GM21515 (cell line): ENCODE data around the gene IQCK.
"Not testable (repeated sequence)": the region's sequence is repeated elsewhere in the genome, so short reads cannot be mapped to it uniquely, and the experiment has no call there.

Experiments
- ATAC-seq: cut with Tn5 transposase; IDR thresholded peaks from one replicate; pipeline ENCODE4 v1.9.1; 2021; ENCODE audit not compliant: unreplicated experiment

IQCK gene

DNA sequence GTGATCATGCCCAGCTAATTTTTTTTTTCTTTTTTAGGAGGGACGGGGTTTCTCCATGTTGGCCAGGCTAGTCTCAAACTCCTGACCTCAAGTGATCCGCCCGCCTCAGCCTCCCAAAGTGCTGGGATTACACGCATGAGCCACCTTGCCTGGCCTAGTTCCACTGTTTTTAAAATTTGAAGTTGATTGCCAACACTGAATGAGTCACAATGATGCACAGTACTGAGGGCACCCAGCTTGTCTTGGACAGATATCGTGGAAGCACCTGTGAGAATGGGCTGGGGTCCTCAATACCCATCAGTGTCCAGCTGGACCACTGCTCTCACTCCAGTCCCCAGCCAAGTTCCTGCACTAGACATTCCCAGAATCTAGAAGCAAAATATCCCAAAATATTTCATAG, 2.5 kb upstream of the IQCK start:
- no peak for ATAC-seq

DNA sequence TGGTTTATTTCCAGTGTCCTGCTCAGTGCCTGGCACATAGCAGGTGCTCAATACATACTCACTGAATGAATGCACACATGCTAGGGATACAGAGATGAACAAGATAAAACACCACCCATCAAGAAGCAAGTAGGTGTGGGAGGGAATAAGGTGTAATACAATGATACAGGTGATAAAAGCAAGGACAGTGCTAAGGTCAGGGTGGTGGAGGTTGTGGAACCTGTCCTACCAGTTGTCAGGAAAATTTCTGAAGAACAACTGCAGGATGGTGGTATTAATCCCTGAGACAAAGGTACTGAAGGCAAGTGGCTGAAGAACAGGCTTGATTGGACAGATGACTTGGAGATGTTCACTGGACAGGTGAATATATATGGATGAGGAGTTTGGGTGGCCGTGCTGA, 1.9 kb upstream of the IQCK start:
- no peak for ATAC-seq

DNA sequence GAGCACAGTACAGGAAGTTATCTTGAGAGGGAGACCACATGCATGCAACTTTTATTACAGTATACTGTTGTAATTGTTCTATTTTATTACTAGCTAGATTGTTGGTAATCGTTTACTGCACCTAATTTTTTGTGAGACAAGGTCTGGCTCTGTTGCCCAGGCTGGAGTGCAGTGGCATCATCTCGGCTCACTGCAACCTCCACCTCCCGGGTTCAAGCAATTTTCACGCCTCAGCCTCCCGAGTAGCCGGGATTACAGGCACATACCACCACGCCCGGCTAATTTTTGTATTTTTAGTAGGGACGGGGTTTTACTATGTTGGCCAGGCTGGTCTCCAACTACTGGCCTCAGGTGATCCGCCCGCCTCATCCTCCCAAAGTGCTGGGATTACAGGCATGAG, 1.3 kb upstream of the IQCK start:
- not testable (repeated sequence) for ATAC-seq

DNA sequence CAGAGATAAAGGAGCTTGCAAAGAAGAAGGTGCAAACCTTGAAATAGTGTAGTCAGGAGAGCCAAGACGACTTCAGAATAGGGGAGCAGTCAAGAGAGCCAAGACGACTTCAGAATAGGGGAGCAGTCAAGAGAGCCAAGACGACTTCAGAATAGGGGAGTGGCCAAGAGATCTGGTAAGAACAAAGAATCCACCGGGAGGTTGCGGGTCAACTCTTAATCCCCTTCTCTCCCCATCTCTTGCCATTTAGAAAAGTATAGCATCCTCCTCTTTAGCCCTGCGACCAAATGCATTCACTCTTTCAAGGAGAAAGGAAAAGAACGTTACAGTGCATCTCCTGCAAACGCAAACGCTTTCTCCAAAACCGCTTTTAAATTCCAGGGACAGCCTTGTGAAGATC, 757 bp upstream of the IQCK start:
- ATAC-seq, result no peak

DNA sequence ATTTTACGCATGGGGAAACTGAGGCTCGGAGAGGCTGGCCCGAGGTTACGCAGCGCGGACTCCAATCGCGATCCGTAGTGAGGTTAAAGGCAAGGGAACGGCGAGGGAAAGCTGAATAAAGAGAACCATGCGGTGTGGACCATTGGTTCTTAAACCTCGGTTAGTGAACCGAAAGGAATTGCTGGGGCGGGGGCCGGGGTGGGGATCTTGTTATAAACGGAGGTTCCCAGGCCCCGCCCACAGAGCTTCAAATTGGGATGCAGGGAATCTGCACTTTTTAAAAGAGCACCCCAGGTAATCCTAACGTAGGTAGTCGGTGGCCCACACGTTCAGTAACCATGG, 524 bp downstream of the IQCK start:
- ATAC-seq, result no peak

DNA sequence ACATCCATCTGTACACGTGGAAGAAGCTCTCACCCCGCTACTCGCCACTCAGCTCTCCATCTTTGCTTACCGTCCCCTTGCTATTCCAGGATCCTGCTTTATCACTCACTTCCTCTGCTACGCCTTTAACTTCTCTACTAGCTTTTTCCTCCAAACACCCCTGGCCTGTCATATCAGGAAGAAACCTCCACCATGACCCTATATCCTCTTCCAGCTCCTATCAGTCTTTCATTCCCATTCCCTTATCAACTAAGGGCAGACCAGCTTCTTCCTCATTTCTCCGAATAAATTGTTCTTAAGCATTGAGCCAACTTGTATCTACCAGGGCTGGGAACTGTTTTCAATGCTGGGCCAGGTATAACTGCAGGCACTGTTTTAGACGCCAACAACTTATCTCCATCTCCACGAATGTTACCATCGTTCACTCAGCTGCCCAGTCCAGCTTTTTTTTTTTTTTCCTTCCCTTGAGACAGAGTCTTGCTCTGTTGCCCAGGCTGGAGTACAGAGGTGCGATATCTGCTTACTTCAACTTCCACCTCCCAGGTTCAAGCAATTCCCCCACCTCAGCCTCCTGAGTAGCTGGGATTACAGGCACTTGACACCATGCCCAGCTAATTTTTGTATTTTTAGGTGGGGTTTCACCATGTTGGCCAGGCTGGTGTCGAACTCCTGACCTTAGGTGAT, 4.3 kb downstream of the IQCK start:
- no peak for ATAC-seq

DNA sequence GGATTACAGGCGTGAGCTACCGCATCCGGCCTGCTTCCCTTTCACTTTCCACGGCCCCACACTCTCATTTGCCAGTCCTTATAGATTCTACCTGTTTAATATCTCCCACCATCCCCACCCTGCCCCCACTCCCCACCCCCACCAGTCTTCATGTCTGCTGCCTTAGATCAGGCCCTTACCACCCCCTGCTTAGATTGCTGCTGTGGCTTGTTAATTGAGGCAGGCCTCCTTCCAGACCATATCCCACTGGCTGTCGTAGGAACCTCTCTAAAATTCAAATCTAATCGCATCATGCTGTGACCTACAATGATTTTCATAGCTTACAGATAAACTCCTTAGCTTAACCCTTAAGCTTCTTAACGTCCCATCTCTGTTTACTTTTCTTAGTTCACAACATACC, 4.9 kb downstream of the IQCK start:
- no peak for ATAC-seq

DNA sequence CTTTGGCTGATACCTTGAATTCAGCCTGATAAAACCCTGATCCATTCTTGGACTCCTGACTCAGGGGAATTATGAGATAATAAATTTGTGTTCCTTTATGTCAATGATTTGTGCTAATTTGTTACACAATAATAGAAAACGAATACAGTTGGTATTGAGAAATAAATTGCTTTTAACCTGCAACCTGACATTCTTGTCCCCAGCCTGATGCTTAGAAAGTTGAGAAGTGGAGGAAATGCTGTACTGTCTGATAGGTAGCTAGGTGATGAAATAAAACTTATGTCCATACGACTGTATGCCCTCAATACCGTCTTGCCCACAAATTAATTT, 10.5 kb downstream of the IQCK start:
- no peak for ATAC-seq

DNA sequence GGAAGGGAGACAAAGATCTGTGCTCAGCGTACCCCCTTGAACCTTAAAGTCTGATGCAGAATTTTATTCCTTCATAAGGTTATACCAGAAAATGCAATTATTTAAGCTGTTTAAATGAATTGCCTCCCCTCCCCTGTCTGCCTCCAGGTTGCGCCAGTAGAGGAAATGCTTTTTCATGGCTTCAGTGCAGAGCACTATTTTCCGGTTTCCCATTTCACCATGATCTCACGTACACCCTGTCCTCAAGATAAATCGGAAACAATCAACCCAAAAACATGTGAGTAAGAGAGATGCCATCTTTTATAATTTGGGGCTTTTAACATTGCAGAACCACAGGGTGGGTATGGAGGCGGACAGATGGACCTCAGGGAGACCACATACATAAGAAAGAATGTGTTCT, 15.5 kb downstream of the IQCK start:
- no peak for ATAC-seq

DNA sequence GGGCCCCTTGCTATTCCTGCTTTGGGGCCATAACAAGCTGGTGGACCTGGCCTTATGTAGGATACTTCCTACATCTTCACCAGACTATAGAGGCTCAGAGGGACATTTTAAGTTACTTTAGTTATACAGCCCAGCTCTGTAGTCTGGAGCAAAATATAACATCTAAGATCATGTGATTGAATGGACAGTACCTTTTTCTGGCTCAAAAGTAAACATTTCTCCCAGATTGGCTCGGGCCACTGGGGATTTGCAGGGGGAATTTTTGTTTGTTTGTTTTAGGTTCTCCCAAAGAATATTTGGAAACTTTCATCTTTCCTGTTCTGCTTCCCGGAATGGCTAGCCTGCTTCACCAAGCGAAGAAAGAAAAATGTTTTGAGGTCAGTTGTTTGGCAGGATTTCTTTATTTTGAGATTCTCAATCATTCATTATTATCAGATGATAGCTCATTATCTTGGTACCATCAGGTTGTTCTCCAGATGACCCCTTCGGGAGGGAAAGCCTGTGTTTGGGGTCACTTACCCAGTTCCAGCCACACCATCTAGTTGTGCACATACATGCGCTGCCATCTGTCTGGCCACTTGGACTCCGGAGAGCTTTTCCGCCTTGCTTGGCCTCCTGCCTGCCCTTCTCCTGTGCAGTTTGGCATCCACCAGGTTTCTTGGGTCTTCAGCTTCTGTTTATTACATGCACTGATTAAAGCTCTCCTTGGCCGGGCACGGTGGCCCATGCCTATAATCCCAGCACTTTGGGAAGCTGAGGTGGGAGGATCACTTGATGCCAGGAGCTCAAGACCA, 17.2 kb downstream of the IQCK start:
- ATAC-seq, result no peak

DNA sequence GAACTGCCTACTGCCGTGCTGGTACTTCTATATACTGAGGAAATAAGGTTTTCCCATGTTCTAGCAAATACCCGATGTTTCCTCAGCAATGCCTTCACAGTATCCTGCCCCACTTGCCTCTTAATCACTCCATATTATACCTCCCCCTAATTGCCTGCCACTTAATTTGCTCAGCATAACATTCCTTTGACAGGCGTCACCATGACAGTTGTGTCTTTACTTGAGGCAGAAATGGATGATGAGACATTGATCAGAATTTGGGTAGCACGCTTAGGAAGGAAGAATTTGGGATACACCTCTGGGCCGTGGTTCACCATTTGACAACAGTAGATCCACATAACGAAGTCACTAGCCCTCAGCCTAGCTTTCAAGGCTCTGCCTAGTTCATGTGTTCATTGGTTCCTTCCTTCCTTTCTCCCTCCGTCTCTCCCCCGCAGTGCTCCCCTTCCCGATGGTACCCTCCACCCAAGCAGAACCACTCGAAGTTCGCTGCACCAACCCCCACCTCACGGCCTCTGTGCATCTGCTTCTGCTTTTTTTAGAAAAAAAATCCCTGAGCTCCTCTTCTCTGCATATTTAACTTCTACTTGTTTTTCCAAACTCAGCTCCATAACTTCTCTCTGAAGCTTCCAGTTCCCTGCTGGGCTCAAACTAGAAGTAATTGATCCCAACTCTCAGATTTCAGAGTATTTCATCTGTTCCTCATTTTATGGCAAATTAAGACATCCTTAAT, 19.4 kb downstream of the IQCK start:
- no peak for ATAC-seq

DNA sequence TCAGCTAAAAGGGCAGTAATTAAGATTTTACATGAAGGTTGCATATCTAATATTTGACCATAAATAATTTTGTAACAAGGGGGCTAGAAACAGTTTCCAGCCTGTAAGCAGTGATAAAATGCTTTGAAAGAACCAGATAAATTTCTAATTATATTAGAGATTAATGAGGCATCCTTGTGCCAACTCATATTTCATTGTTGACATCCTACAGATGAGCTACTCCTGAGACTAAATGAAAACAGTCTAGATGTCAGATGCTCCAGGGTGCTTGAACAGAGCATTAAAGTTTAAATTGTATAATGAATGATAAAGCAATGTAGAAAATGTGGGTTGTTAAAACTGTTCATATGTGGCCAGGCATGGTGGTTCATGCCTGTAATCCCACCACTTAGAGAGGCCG, 23.3 kb downstream of the IQCK start:
- no peak for ATAC-seq

DNA sequence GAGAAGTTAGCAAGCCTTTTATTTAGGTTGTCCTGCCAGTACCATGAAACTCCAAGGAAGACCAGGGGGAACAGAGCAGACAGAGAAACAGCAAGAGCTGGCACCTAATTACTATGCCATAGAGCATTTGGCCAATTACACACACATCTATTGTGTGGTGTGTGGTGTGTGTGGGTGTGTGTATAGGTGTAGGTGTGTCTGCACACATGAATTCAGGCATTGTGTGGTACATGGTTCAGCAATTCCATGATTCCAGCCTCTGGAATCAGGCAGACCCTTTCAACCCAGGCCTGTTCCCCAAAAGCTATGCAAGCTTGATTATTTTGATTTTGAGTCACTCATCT, 25.7 kb downstream of the IQCK start:
- ATAC-seq, result no peak

DNA sequence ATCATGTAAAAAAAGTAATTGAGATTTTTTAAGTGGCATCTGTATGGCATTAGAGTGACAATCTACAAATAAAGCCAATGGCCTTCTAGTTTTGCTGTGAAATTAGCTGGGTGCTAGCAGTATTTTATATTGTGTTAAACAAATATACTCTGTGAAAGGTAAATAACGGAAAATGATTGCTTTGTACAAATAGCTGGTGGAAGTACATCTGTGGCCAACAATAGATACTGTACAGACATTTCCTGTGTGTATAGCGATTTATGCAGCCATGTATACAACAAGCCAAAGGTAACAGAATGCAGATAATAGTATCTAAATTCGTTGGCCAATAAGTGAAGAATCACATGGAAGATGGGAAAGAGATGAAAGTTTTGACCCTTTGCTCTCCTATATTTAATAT, 26.6 kb downstream of the IQCK start:
- ATAC-seq, result no peak

DNA sequence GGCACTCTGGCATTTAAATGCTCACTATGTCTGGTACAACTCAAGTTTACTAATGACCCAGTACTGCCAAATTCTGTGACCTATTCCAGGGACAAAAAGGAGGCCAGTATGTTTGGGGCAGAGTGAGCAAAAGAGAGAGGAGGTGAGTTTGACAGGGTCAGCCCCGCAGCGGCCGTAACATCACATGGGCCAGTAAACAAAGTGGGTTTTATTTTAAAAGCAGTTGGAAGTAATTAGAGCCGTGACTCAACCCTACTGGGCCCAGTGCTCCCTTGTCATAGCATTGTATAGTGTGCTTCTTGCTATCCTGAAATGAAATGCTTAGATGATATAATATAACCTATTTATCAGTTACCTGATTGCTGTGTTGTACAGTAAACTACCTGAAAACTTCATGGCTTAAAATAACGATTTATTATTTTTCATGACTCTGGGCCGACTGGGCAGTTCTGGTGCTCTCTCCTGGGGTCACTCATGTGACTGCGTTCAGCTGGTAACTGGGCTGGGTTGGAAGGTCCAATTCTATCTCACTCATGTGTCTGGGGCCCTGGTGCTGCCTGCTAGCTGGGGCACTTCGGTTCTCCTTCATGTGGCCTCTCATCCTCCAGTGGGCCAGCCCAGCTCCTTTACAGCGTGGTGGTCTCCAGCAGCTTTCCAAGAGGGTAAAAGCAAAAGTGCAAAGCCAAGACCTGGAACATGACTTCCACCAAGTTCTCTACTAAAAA, 27.4 kb downstream of the IQCK start:
- ATAC-seq, result no peak

DNA sequence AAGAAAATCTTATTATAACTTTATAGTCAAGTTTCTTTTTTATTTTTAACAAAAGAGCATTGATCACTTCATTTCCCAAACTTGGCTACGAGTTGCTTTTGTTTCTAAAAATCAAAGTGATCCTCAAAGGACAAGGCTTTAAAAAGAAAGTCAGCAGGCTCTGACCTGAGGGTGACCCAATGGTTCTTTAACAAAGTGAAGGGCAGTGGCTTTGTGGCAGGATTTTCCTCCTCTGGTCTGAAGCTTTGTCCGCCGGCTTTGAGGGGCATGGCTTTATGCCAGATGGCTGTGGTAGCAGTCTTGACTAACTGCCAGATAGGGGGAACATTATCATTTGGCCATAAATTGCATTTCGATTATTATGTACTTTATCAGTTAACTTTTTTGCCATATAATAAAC, 28.5 kb downstream of the IQCK start:
- ATAC-seq, result no peak

DNA sequence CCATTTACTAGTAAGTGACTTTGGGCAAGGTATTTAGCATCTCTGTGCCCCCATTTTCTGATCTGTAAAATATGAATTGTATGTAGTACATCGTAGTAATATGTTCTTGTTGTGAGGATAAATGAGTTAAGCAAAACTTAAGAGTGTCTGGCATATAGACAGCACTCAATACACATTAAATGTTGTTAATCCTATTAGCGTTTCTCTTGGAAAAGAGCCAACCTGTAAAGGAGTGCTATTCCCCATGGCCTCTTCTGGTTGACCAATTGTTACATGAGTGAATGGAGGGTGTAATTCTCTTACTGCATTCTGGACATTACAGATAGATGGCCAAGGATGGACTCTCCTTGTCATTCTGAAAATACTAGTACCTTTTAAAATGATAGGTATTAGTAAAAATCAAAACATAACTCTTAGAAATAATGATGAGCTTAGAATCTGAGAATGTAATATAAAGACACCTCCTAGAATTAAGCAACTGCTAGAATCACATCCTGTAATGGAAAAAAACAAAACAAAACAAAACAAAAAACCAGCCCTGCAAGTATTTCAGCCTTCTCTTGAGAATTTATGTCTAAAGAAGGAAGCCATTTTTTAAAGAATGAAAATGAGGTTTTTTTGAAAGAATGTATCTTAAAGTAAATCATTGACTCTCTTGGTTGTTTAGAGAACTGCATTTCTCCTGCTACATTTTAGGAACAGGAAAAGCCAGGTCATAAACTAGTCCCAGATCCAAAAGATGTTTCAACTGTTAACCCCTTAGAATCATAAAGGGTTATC, 30.5 kb downstream of the IQCK start:
- ATAC-seq, result no peak

DNA sequence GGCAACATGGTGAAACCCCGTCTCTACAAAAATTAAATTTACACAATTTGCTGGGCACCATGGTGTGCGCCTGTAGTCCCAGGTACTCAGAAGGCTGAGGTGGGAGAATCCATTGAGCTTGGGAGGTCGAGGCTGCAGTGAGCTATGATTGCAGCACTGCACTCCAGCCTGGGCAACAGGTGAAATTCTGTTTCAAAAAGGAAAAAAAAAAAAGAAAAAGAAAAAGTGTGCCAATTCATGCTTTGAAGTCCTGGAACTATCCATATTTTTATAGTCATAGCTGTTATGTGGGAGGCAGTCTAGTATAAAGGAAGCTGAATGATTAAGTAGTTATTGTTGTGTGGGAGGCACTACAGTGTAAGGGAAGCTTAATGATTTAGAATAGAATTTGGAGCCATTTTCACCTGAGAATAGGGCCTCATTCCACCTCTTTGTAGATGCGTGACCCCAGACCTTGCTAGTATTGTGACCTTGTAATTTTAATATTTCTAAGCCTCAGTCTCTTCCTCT, 31.6 kb downstream of the IQCK start:
- ATAC-seq, result no peak

DNA sequence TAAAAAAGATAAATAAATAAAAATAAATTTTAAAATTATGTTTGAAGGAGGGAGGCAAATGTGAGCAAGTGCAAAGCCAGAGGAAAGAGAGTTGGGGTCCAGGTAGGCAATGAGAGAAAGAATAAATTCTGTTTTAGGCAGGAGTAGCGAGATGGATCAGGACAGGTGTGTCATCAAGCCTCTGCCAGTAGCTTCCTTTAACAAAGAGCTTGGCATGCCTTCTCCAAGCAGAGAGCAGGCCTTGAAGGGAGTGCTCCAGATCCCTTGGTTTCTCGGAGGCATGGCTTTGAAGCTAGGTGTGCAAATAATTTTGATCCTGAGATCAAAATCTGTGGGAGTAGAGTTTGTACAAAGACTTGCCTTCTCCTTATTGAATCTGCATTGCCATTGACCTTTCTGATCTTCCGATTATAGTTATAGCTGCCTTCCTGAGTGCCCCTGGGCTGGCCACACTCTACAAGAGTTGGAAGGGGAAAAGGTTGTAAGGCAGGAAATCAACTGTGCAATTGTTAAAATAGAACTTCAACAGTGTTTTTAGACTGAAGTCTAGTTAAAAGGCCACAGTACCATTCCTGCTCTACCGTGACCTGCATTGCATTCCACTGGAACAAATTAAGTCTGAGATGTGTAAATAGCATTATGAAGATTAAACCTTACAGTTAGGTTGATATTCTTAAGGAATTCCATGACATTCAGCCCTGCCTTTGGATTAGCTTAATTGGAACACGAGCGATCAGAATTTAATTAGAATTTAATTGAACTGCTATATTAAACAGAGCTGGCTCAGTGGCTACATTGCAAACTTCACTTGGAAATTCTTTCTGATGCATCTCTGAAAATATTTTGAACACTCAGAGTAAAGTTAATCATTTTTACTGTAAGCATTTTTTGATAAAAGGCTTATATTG, 33.7 kb downstream of the IQCK start:
- ATAC-seq, result no peak
